Measurements from ENCODE around the gene RHOT1. TPM values are rescaled to one million over a fixed set of nuclear protein-coding genes. Genes with fewer than 3 reads are reported as not detected.

RHOT1 gene
- total RNA-seq, 1 donor from 2014 or later, result 34.6 TPM

GRCh38 chr17:32256012-32256700, 113.9 kb downstream of the RHOT1 start:
- Mint-ChIP-seq H3K36me3 (no peaks in the 10 kb centered on the region), H3K4me1 (peaks cover 6% of the 10 kb centered on the region), H3K4me3 (no peak overlapping the region), H3K9me3 (no peaks in the 10 kb centered on the region), H3K27me3 (ENCODE audit: low read depth) (peaks cover 52% of the 10 kb centered on the region), H3K27ac (no peak overlapping the region)
- no peak for DNase-seq (ENCODE audit: low spot score in 2 of 2, unreplicated experiment in 2 of 2)
- TF ChIP-seq CTCF (IDR thresholded peaks at IDR 0.05; ENCODE audit: unreplicated experiment), result no peak

- H3K27me3 Mint-ChIP-seq (ENCODE audit: low read depth), result peaks cover 53% of the 10 kb centered on the region
Observed at GRCh38 chr17:32256701-32257019, 114.4 kb downstream of the RHOT1 start.

GRCh38 chr17:32258383-32259140, 116.3 kb downstream of the RHOT1 start:
- no peak for DNase-seq (ENCODE audit: low spot score in 2 of 2, unreplicated experiment in 2 of 2)
- H3K9me3 Mint-ChIP-seq, result no peaks in the 10 kb centered on the region
- H3K27me3 Mint-ChIP-seq (ENCODE audit: low read depth), result peaks cover 59% of the 10 kb centered on the region
- no peaks in the 10 kb centered on the region for H3K36me3 Mint-ChIP-seq
- no peak overlapping the region for H3K27ac Mint-ChIP-seq
- no peak for TF ChIP-seq CTCF (IDR thresholded peaks at IDR 0.05; ENCODE audit: unreplicated experiment)
- peaks cover 19% of the 10 kb centered on the region for H3K4me1 Mint-ChIP-seq
- no peak overlapping the region for H3K4me3 Mint-ChIP-seq

More at GRCh38 chr17:32256701-32257019, 114.4 kb downstream of the RHOT1 start:
- no peak for DNase-seq (ENCODE audit: low spot score in 2 of 2, unreplicated experiment in 2 of 2)
- Mint-ChIP-seq H3K4me1 (peaks cover 11% of the 10 kb centered on the region), H3K27ac (no peak overlapping the region), H3K4me3 (no peak overlapping the region), H3K9me3 (no peaks in the 10 kb centered on the region), H3K36me3 (no peaks in the 10 kb centered on the region)
- no peak for TF ChIP-seq CTCF (IDR thresholded peaks at IDR 0.05; ENCODE audit: unreplicated experiment)

GRCh38 chr17:32259586-32259985, 117.3 kb downstream of the RHOT1 start:
- H3K9me3 Mint-ChIP-seq, result no peaks in the 10 kb centered on the region
- H3K4me1 Mint-ChIP-seq, result peaks cover 20% of the 10 kb centered on the region
- H3K36me3 Mint-ChIP-seq, result no peaks in the 10 kb centered on the region
- no peak overlapping the region for H3K4me3 Mint-ChIP-seq
- TF ChIP-seq CTCF (IDR thresholded peaks at IDR 0.05; ENCODE audit: unreplicated experiment), result no peak
- no peak for DNase-seq (ENCODE audit: low spot score in 2 of 2, unreplicated experiment in 2 of 2)
- H3K27me3 Mint-ChIP-seq (ENCODE audit: low read depth), result peaks cover 69% of the 10 kb centered on the region
- H3K27ac Mint-ChIP-seq, result no peak overlapping the region

- DNase-seq (ENCODE audit: low spot score in 2 of 2, unreplicated experiment in 2 of 2), result no peak
- peaks cover 26% of the 10 kb centered on the region for H3K4me1 Mint-ChIP-seq
- H3K4me3 Mint-ChIP-seq, result no peak overlapping the region
- no peak for TF ChIP-seq CTCF (IDR thresholded peaks at IDR 0.05; ENCODE audit: unreplicated experiment)
- H3K9me3 Mint-ChIP-seq, result no peaks in the 10 kb centered on the region
- H3K27ac Mint-ChIP-seq, result peak overlapping the region; percentile 13
- no peaks in the 10 kb centered on the region for H3K36me3 Mint-ChIP-seq
- peaks cover 74% of the 10 kb centered on the region for H3K27me3 Mint-ChIP-seq (ENCODE audit: low read depth)
Observed at GRCh38 chr17:32261417-32261736, 119.1 kb downstream of the RHOT1 start.

All from mesothelial cell of epicardium (in vitro differentiated cells).